A673 (cell line): ENCODE data around the gene HLA-DMA.

Experiments
- EZH2 ChIP-seq: fragments of 200-600 bp; sonication (generic); IDR thresholded peaks from 2 replicates; pipeline ENCODE4 v1.6.1; 2017; ENCODE audit warnings: borderline replicate concordance, low read depth, mild to moderate bottlenecking, mixed read lengths, antibody characterized with exemption, low read length; ENCODE audit not compliant: poor library complexity, severe bottlenecking
- TF ChIP-seq, protein P1 (sequence below): fragments of 300-800, 200-600 bp; sonication (generic); conservative IDR thresholded peaks from 2 replicates; pipeline ENCODE4 v1.5.1; 2017; ENCODE audit warnings: low read depth, mild to moderate bottlenecking, antibody characterized with exemption, low read length, moderate library complexity, mixed read lengths

- no peak for TF ChIP-seq EZH2
- TF ChIP-seq, protein P1, sequence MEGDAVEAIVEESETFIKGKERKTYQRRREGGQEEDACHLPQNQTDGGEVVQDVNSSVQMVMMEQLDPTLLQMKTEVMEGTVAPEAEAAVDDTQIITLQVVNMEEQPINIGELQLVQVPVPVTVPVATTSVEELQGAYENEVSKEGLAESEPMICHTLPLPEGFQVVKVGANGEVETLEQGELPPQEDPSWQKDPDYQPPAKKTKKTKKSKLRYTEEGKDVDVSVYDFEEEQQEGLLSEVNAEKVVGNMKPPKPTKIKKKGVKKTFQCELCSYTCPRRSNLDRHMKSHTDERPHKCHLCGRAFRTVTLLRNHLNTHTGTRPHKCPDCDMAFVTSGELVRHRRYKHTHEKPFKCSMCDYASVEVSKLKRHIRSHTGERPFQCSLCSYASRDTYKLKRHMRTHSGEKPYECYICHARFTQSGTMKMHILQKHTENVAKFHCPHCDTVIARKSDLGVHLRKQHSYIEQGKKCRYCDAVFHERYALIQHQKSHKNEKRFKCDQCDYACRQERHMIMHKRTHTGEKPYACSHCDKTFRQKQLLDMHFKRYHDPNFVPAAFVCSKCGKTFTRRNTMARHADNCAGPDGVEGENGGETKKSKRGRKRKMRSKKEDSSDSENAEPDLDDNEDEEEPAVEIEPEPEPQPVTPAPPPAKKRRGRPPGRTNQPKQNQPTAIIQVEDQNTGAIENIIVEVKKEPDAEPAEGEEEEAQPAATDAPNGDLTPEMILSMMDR, result 0 out of 2 replicates have a peak, but pooled peaks have one; percentile 17
Observed at GRCh38 chr6:32968867-32969684, 16.2 kb upstream of the HLA-DMA start.
